HEK293T (cell line): ENCODE measurements around the gene CORO6.

Experiments used
- CTBP1 ChIP-seq: fragments of 450-650 bp; IDR thresholded peaks from 2 replicates; pipeline ENCODE4 v1.6.1; 2016; ENCODE audit warnings: borderline replicate concordance
- FOXM1 ChIP-seq: fragments of 450-650 bp; IDR thresholded peaks from 2 replicates; pipeline ENCODE4 v1.6.1; 2017; ENCODE audit warnings: mild to moderate bottlenecking, borderline replicate concordance
- HDGF ChIP-seq: fragments of 450-650 bp; IDR thresholded peaks from 2 replicates; pipeline ENCODE4 v1.6.1; 2017; ENCODE audit warnings: antibody characterized with exemption, borderline replicate concordance
- L3MBTL2 ChIP-seq: fragments of 450-650 bp; conservative IDR thresholded peaks from 2 replicates; pipeline ENCODE4 v1.6.1; 2016; ENCODE audit warnings: mild to moderate bottlenecking
- LEF1 ChIP-seq: fragments of 450-650 bp; IDR thresholded peaks from 2 replicates; pipeline ENCODE4 v1.6.1; 2017; ENCODE audit warnings: mild to moderate bottlenecking, borderline replicate concordance
- SUZ12 ChIP-seq: fragments of 450-650 bp; IDR thresholded peaks from 2 replicates; pipeline ENCODE4 v1.6.1; 2016; ENCODE audit warnings: mild to moderate bottlenecking
- ZNF384 ChIP-seq: fragments of 450-650 bp; IDR thresholded peaks from 2 replicates; pipeline ENCODE4 v1.6.1; 2016
- TF ChIP-seq, protein P1 (sequence below): fragments of 450-650 bp; IDR thresholded peaks from 2 replicates; pipeline ENCODE4 v1.6.1; 2016

DNA sequence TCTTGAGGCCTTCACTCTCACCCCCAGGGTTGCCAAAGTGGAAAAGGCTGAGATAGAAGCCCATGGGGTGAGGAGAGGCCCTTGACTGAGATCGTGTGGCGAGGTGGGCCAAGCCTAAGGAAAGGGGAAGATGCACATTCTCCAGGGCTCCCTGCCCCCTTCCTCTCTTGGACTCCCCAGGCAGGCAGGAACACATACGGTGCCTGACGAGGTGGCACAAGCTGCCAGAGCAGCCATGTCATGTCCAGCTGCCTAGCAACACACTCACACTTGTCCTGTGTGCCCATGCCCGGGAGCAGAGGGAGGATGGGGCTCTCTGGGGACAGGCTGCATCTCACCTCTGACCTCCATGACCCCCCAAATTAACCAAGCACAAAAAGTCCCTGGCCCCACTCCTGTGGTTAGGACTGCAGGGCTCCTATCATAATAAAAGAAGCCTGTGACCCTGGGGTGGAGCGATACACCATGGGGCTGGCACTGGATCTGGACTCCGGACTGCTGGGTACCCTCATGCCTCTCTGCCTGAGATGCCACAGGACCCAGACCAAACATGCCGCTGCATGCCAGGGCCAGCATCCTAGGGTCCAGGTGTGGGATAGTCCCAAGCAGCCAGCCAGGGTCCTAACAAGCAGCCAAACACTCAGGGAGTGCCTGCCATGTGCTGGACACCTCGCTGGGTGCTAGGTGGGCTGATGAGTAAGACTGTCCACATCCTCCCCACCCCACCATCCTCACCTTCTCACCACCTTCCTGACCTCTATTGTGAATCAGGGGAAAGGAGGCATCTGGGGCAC is 35.8 kb downstream of the CORO6 start:
- TF ChIP-seq FOXM1 (no peak), L3MBTL2 (no peak), LEF1 (no peak), SUZ12 (no peak), CTBP1 (no peak), HDGF (no peak), ZNF384 (no peak)
- TF ChIP-seq, protein P1, sequence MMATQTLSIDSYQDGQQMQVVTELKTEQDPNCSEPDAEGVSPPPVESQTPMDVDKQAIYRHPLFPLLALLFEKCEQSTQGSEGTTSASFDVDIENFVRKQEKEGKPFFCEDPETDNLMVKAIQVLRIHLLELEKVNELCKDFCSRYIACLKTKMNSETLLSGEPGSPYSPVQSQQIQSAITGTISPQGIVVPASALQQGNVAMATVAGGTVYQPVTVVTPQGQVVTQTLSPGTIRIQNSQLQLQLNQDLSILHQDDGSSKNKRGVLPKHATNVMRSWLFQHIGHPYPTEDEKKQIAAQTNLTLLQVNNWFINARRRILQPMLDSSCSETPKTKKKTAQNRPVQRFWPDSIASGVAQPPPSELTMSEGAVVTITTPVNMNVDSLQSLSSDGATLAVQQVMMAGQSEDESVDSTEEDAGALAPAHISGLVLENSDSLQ = no peak
